K562 (cell line): ENCODE results near the gene YAP1. TPM values are rescaled to one million over a fixed set of nuclear protein-coding genes. Genes with fewer than 3 reads are reported as not detected.

Experiments
- ATAC-seq: fragments of 200-7000 bp; cut with Tn5 transposase; 3 replicates; pipeline ENCODE4 v1.9.1; 2020; ENCODE audit warnings: moderate library complexity
- BruUV-seq: library from RNA; stranded (reverse); fragments of 400-500 nt; replicated peaks from 2 replicates; lab custom pipeline; 2021; lab: Mats Ljungman, UMichigan
- CTCF ChIA-PET: fragments of 300-600 bp; formaldehyde crosslinking; extraction: SDS; loops from one replicate; lab custom pipeline; 2021; ENCODE audit warnings: low intra/inter-chr PET ratio; lab: Yijun Ruan, JAX
- POLR2A ChIA-PET: fragments of 300-600, 350-650 bp; sonication (Branson Sonifier 250); formaldehyde crosslinking; extraction: SDS; loops from one replicate; lab custom pipeline; 2021; ENCODE audit warnings: antibody characterized with exemption, inconsistent platforms; lab: Yijun Ruan, JAX
- DNase-seq, 4 experiments: peaks; one replicate each; pipeline versions ENCODE4 v3.0.0 to v3.0.0-alpha.2; 2011 to 2018; ENCODE audit warnings: low spot score in 3 of 4, mixed read lengths in 3 of 4; ENCODE audit errors: extremely low read depth in 1 of 4
- FAIRE-seq: peaks from 2 replicates; lab custom pipeline; 2011; peaks lifted over from hg19 to GRCh38; lab: Jason Lieb, UNC
- H2AFZ ChIP-seq: 2 replicates; pipeline ENCODE4 v1.6.0; 2011; ENCODE audit warnings: low read depth, low read length, control low read depth, inconsistent platforms
- H3K27ac ChIP-seq: fragments of 200-600 bp; 3 replicates; pipeline ENCODE4 v1.8.0; 2011; ENCODE audit warnings: low read depth, mild to moderate bottlenecking, control low read depth, inconsistent platforms, low read length, moderate library complexity, mixed read lengths; ENCODE audit errors: extremely low read depth
- H3K27me3 ChIP-seq, 2 experiments: fragments of 300-600 bp in 1 of 2; 2 replicates in 1 of 2; 3 replicates in 1 of 2; pipeline versions ENCODE4 v1.6.0 to v1.8.0; 2011; ENCODE audit warnings: inconsistent platforms in 2 of 2, low read length in 2 of 2, mild to moderate bottlenecking in 1 of 2, mixed read lengths in 1 of 2, moderate library complexity in 1 of 2; ENCODE audit not compliant: control insufficient read depth in 2 of 2, insufficient read depth in 2 of 2
- H3K36me3 ChIP-seq: fragments of 300-600 bp; 3 replicates; pipeline ENCODE4 v1.8.0; 2011; ENCODE audit warnings: mild to moderate bottlenecking, low read length, inconsistent platforms; ENCODE audit not compliant: control insufficient read depth, insufficient read depth
- H3K4me1 ChIP-seq, 2 experiments: fragments of 200-600 bp in 1 of 2; replicated peaks in 1 of 2; 2 replicates in 1 of 2; 3 replicates in 1 of 2; pipeline versions ENCODE4 v1.5.1 to v1.8.0; 2011; ENCODE audit warnings: inconsistent platforms in 2 of 2, low read length in 2 of 2, mild to moderate bottlenecking in 1 of 2, mixed read lengths in 1 of 2, moderate library complexity in 1 of 2; ENCODE audit not compliant: control insufficient read depth in 2 of 2, insufficient read depth in 2 of 2
- H3K4me2 ChIP-seq: 2 replicates; pipeline ENCODE4 v1.6.1; 2011; ENCODE audit warnings: low read length, control low read depth, inconsistent platforms, mixed read lengths; ENCODE audit not compliant: insufficient read depth
- H3K4me3 ChIP-seq: fragments of 200-600 bp; sonication (generic), shearing (Covaris generic); 2 replicates; pipeline ENCODE4 v1.5.1; 2016; ENCODE audit warnings: control low read depth, inconsistent platforms
- H3K79me2 ChIP-seq: fragments of 200-600 bp; 3 replicates; pipeline ENCODE4 v1.8.0; 2011; ENCODE audit warnings: low read length, inconsistent platforms; ENCODE audit not compliant: control insufficient read depth, insufficient read depth
- H3K9ac ChIP-seq, 2 experiments: 2 replicates each; pipeline versions ENCODE4 v1.6.0 to v1.6.1; 2011; ENCODE audit warnings: low read depth in 2 of 2, low read length in 2 of 2, control low read depth in 1 of 2, inconsistent platforms in 1 of 2, mild to moderate bottlenecking in 1 of 2, mixed read lengths in 1 of 2; ENCODE audit not compliant: insufficient read depth in 1 of 2
- H3K9me1 ChIP-seq: one replicate; pipeline ENCODE4 v1.6.0; 2011; ENCODE audit warnings: inconsistent platforms, mild to moderate bottlenecking, low read length, moderate library complexity; ENCODE audit not compliant: control insufficient read depth, insufficient read depth
- H3K9me3 ChIP-seq: replicated peaks from 2 replicates; pipeline ENCODE4 v1.5.1; 2011; ENCODE audit warnings: low read depth, low read length, inconsistent platforms; ENCODE audit not compliant: control insufficient read depth, insufficient read depth
- H4K20me1 ChIP-seq: replicated peaks from 2 replicates; pipeline ENCODE4 v1.6.1; 2011; ENCODE audit warnings: low read length, inconsistent platforms, mixed read lengths; ENCODE audit not compliant: control insufficient read depth, insufficient read depth
- ARID1B ChIP-seq: fragments of 450-650 bp; IDR thresholded peaks from 2 replicates; pipeline ENCODE4 v1.6.1; 2016; ENCODE audit warnings: antibody characterized with exemption, mild to moderate bottlenecking, inconsistent platforms
- ATF7 ChIP-seq: fragments of 450-650 bp; IDR thresholded peaks from 2 replicates; pipeline ENCODE4 v1.7.1; 2014; ENCODE audit warnings: mild to moderate bottlenecking, moderate library complexity
- BCOR ChIP-seq: fragments of 450-650 bp; IDR thresholded peaks from 2 replicates; pipeline ENCODE4 v1.6.1; 2016
- C11orf30 ChIP-seq: fragments of 450-650 bp; IDR thresholded peaks from 2 replicates; pipeline ENCODE4 v1.6.1; 2016; ENCODE audit warnings: low read depth, mild to moderate bottlenecking
- CBX5 ChIP-seq: IDR thresholded peaks from 2 replicates; pipeline ENCODE4 v1.6.1; 2014; ENCODE audit warnings: low read depth, borderline replicate concordance
- FOXP1 ChIP-seq: sonication (generic); formaldehyde crosslinking; IDR thresholded peaks from 2 replicates; pipeline ENCODE4 v1.8.0; 2022; ENCODE audit warnings: mild to moderate bottlenecking, missing genetic modification reagents
- MAFG ChIP-seq: fragments of 450-650 bp; conservative IDR thresholded peaks from 2 replicates; pipeline ENCODE4 v1.6.1; 2016; ENCODE audit warnings: missing genetic modification characterization, missing compliant biosample characterization
- SMARCA4 ChIP-seq: fragments of 450-650 bp; IDR thresholded peaks from 2 replicates; pipeline ENCODE4 v1.6.1; 2016
- SMARCE1 ChIP-seq: fragments of 450-650 bp; IDR thresholded peaks from 2 replicates; pipeline ENCODE4 v1.7.1; 2016; ENCODE audit warnings: mild to moderate bottlenecking
- TOE1 ChIP-seq, 2 experiments: fragments of 450-650 bp in 1 of 2; sonication (generic) in 1 of 2; formaldehyde crosslinking in 1 of 2; IDR thresholded peaks; 2 replicates each; pipeline versions ENCODE4 v1.7.1 to v1.8.0; 2016 to 2022; ENCODE audit warnings: borderline replicate concordance in 2 of 2, mild to moderate bottlenecking in 2 of 2, antibody characterized with exemption in 1 of 2, inconsistent platforms in 1 of 2, low read depth in 1 of 2, missing genetic modification reagents in 1 of 2, moderate library complexity in 1 of 2
- ZEB2 ChIP-seq: fragments of 450-650 bp; IDR thresholded peaks from 2 replicates; pipeline ENCODE4 v1.6.1; 2016
- ZFPM2 ChIP-seq: fragments of 250-450 bp; sonication (Bioruptor Pico); IDR thresholded peaks from 2 replicates; pipeline ENCODE4 v1.5.1; 2022; ENCODE audit warnings: mild to moderate bottlenecking
- ZNF445 ChIP-seq: fragments of 250-450 bp; sonication (Bioruptor Pico); IDR thresholded peaks from 2 replicates; pipeline ENCODE4 v1.4.0; 2020; ENCODE audit warnings: low read depth, mild to moderate bottlenecking, moderate library complexity
- WGBS: fragments of 100-300 bp; shearing (Covaris generic); methylation state at CpG from one replicate; pipeline ENCODE4 v1.1.6; 2016; ENCODE audit warnings: low coverage, mixed read lengths; ENCODE audit not compliant: insufficient coverage; ENCODE audit errors: missing lambda C conversion rate; 5-methylcytosine and 5-hydroxymethylcytosine counted together
- in situ Hi-C: fragments of 300-500 bp; cut with MboI; formaldehyde crosslinking; loops from 4 replicates; pipeline ENCODE4 v1.15.0; 2018; ENCODE audit warnings: inconsistent platforms, mixed read lengths
- intact Hi-C: fragments of 100-400 bp; cut with micrococcal nuclease; formaldehyde crosslinking; loops from 2 replicates; pipeline ENCODE4 v1.14.2; 2022
- polyA plus RNA-seq, 8 experiments: library from polyadenylated mRNA; depleted of rRNA in 4 of 8; stranded (reverse) in 5 of 8; unstranded in 3 of 8; fragments of >200 nt; fragmentation: Nextera tagmentation in 2 of 8; fragmentation: Illumina TruSeq in 1 of 8; extraction: Ambion mirVana in 2 of 8; extraction: Trizol in 1 of 8; gene quantifications; 2 replicates each; pipeline versions ENCODE4 v1.2.1 to v1.2.3, GENCODE V29; 2011 to 2014; ENCODE audit warnings: inconsistent platforms in 1 of 8, missing spikeins in 1 of 8
- total RNA-seq, 7 experiments: library from RNA; depleted of rRNA in 6 of 7; stranded (reverse); fragments of >200 nt in 6 of 7; fragmentation: Illumina TruSeq in 2 of 7; extraction: Trizol in 2 of 7; gene quantifications; 2 replicates each; pipeline versions ENCODE4 v1.2.1 to v1.2.3, GENCODE V29; 2011 to 2021; ENCODE audit warnings: low replicate concordance in 1 of 7
- TF ChIP-seq, protein P1 (sequence below): sonication (generic); formaldehyde crosslinking; IDR thresholded peaks from 2 replicates; pipeline ENCODE4 v1.8.0; 2022; ENCODE audit warnings: missing genetic modification reagents, mild to moderate bottlenecking, borderline replicate concordance

Gene YAP1
- total and polyA plus RNA-seq, 9 of the 15 experiments (the other 6 are each of a cell fraction or from before 2014, with no cell fraction given): 0.18 TPM; not detected in 8

DNA sequence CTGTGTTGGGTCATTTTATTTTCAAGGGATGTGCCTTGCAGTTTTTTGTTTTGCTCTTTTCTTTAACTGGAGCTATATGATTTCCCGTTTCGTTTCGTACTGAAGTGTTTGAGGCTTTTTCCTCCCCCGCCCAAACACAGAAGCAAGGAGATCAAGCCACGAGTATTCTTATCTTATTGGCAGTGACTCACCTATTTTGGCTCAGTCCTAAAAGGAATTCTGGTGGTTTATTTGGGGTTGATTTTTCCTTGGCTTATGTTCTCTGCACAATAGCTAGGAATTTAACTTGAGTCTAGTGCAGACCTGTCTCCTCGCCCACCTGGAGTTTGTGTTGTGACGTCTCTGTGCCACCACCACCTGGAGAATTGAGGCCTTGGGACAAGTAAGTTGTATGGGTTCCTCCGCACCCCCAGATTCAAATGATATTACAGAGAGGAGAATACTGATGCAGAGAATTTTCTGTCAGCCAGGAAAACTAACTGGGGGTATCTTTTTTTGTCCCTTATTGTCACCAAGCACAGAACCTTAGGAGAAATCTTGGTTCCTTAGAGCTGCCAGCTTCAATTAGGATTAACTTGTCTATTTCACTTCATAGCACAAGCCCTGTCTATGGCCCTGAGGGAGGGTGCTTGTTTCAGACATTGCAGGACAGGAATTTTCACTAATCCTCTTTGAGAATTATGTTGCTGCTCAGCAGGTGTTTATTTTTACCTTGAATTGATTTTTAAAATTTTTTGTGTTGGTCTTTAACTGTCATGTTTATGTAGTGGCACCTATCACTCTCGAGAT, 116.6 kb downstream of the YAP1 start:
- Histone ChIP-seq H3K4me3 (no peak overlapping the region), H3K4me2 (no peak overlapping the region), H3K9ac (no peak overlapping the region), H3K79me2 (no peaks in the 10 kb centered on the region), H3K9me3 (no peaks in the 10 kb centered on the region), H3K4me1 (no peaks in the 10 kb centered on the region; a peak in 1 of 5 replicates), H3K9me1 (no peaks in the 10 kb centered on the region), H2AFZ (no peak overlapping the region), H3K27me3 (peaks cover 0 to 3% of the 10 kb centered on the region in 2 experiments; a peak in 1 of 5 replicates), H3K36me3 (no peaks in the 10 kb centered on the region), H3K27ac (no peak overlapping the region), H4K20me1 (no peaks in the 10 kb centered on the region)
- ChIA-PET CTCF (no interaction called here), POLR2A (interaction anchor here (0.6 to 1.4 kb wide), 3 partner anchors 8 to 65 kb away, joined by 3 read pairs; no protein-coding TSS in a partner anchor)
- DNase-seq (peak in 1 of 4 experiments; percentile 12), FAIRE-seq (no peak), ATAC-seq (0 out of 3 replicates have a peak, but pooled peaks have one; percentile 47)
- in situ Hi-C loops (no loop called here), intact Hi-C loops (no loop called here)
- WGBS: 2% methylated on average over 9 of the region's 9 CpGs
- BruUV-seq: no TSS peak
- TF ChIP-seq ARID1B (peak; percentile 41; the same call in 1 of the 2 replicates), BCOR (no peak), ZNF445 (CRISPR knock-in tag) (no peak), ZFPM2 (CRISPR knock-in tag) (no peak), SMARCE1 (no peak), FOXP1 (no peak), SMARCA4 (0 out of 2 replicates have a peak, but pooled peaks have one; percentile 43), CBX5 (no peak), ZEB2 (no peak), MAFG (tag) (peak; percentile 39; the same call in 1 of the 2 replicates), ATF7 (no peak), C11orf30 (peak; percentile 35; the same call in 1 of the 2 replicates), TOE1 (IDR thresholded peaks at IDR 0.05; ENCODE audit: borderline replicate concordance) (no peak), TOE1 (CRISPR knock-in tag; IDR thresholded peaks at IDR 0.05; ENCODE audit: borderline replicate concordance, low read depth) (no peak)
- TF ChIP-seq, protein P1, sequence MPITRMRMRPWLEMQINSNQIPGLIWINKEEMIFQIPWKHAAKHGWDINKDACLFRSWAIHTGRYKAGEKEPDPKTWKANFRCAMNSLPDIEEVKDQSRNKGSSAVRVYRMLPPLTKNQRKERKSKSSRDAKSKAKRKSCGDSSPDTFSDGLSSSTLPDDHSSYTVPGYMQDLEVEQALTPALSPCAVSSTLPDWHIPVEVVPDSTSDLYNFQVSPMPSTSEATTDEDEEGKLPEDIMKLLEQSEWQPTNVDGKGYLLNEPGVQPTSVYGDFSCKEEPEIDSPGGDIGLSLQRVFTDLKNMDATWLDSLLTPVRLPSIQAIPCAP: no peak
